ENCODE results near the gene TMEM232.

Gene TMEM232

DNA sequence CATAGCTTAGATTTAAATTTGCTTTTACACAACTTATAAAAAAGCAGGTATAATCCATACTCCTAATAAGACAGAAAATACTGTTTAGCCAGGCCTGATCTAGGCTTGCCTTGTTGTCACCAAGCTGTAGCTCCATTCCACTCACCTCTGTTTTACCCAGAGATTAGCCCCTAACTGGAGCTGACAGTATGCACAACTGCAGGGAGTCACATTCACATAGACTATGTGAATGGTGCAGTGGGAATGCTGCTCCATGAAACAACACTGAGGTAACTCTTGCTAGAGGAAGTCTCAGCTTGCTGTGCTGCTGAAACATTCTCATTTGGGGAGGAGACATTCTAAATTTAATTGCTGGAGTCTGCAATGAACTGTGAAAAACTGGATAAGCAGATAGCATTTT, 209.1 kb downstream of the TMEM232 start:
- DNase-seq (ENCODE audit: low read depth) = no peak

DNA sequence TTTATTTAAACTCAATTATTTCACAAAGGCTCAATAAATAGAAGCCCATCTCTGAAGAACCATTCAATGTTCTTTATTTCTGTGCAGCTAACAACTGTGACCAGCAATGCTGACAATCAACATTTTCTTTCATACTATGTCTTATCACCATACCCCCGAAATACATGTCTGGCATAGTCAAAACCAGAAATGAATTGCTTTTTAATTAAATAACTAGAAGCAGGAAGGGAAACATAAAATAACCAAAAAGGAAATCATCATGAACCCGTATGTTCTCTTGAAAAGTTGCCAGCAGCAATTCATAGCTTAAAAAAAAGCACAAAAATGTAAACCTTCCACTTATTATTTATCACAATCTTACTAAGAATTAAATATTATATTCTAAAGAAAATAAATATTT, 212.4 kb downstream of the TMEM232 start:
- DNase-seq (ENCODE audit: low read depth) = no peak

DNA sequence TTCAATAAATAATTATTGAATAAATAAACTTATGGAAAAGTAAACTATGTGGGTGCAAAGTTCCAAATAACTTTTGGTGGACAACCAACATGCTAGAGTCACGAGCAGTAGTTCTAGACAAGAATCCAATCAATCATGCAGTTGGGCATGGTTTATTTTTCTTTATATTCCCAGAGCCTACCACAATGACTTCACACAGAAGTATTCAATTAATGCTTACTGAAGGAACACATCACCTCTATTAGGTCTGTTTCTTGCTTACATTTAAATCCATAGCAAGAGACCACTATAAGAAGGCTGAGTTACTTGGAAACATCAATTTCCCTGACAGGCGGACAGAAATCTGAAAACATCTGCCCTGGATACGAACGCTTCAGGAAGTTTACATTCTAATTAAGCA, 214.2 kb downstream of the TMEM232 start:
- no peak for DNase-seq (ENCODE audit: low read depth)

DNA sequence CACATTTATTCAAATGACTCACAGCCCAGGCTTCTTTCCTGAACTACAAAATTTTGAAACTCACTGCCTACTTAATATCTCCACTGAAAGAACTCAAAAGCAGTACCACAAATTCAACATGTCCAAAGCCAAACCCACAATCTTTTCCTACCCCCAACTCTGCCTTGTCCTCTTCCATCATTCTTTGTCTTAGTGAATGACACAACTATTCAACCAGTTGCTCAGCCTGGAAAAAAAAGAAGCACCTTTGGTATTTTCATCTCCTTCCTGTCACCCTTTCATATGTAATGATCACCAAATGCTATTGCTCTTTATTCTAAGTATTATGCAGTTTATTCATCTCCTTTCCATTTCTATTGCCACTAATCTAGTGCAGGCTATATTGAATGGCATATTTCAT, 216.3 kb downstream of the TMEM232 start:
- no peak for DNase-seq (ENCODE audit: low read depth)

DNA sequence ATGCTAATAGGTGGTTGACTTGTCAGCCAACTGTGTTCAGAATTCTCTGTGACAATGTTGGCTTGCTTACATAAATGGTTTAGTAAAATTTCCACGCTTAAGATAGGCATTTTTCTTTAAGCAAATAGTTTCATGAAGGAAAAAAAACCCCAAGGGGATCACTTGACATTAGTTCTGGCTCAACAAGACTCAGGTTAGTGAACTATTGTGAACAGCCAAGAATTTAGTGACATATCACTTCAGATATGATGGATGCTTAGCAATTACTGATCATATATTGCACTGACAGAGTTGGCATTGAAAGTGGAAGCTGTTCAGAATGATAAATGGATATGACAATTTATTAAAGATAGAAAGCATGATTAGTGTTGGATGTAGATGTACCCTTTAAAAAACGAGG, 218.5 kb downstream of the TMEM232 start:
- no peak for DNase-seq (ENCODE audit: low read depth)

DNA sequence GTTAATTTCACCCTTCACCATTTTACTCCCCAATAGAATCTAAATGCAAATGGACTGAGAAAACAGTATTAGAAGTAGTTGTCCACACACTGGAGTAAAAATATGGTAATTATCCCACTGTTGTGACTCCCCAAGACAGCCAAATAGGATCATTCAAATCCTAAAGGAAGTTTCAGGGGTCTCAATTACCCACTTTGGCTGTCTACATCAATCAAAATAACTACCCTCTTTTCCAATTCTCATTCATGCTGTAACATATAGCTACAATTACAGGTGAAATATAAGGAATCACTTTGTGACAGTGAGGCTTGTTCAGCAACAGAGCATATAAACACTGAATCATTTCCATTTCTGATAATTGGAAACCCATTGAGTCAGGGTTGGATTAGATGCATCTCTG, 220.1 kb downstream of the TMEM232 start:
- no peak for DNase-seq (ENCODE audit: low read depth)

DNA sequence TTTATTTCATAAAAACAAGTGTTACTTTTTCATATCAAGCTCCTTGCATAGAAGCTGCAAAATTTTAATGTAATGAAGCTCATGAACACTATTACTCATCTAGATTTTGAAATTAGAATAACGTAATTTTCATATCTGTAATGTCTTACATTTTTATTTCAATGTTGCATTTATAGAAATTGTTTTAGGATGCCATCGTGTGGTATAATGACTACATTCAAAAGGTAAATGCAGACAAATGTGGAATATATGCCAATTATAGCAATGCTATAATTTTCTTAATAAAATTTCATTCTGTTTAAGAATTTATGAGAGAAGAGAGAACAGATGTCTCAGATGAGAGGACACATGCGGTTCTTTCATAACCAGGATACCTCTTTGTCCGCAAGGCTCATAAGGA, 230.2 kb downstream of the TMEM232 start:
- DNase-seq (ENCODE audit: low read depth) = no peak

DNA sequence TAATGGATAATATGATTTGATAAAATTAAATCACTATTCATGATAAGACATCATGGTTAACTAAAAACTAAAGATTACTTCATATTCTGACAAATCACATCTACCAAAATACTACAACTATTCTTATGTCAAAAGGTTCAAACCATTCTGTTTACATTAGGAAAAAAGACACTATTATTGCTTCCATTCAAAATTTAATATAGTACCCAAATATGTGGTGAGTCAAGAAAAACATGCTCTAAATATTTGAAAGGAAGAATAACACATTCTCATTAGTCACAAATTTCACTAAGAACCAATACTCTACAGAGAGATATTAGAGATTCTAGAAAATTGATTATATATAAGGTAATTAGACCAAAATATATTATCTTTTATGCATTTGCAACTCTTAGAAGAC, 234.0 kb downstream of the TMEM232 start:
- DNase-seq (ENCODE audit: low read depth) = no peak

DNA sequence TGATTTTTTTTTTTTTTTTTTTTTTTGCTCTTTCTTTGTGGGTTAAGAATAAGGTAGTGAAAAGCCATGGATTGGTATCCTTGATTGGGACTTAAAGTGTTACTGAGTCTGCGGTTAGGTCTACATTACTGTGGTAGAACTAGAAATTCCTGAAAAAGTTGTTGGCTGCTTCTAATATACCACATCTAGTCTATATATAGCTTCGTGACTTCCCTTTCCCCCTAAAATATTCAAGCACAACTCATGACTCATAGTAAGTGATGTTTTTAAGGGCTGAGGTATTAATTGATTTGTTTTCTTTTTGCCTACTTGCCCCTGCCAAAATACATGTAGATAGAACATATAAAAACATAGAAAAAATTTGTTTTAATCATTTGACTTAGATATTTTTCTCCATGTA, 247.6 kb downstream of the TMEM232 start:
- DNase-seq (ENCODE audit: low read depth) = no peak

DNA sequence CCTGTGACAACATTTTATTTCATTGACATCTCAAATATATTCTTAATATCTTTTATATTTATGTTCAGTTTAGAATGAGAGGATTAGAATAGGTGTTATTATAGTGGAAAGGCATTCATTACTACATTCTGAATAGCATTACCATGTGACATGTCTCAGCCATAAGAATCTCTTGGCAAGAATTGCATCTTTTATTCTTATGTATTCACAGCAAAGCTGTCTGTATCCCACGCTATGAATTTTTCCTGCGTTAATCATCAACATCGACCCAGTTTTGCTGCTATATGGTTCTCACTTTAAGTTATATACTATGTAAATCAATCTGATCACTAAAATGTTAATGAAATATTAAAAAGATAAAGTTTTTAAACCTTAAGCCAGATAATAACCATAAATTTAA, 248.6 kb downstream of the TMEM232 start:
- DNase-seq (ENCODE audit: low read depth) = no peak

DNA sequence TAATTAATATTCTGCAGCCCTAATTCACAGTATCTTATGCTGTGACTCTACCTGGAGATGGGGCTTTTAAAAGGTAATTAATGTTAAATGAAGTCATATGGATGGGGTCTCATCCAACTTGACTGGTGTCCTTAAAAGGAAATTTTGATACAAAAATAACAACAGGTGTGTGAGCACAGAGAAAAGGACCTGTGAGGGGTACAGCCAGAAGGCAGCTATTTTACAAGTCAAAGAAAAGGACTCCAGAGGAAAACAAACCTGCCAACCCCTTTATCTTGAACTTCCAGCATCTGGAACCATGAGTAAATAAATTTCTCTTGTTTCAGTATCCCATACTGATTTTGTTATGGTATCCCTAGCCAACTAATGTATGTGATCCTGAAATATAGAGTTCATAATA, 250.3 kb downstream of the TMEM232 start:
- DNase-seq (ENCODE audit: low read depth) = no peak

DNA sequence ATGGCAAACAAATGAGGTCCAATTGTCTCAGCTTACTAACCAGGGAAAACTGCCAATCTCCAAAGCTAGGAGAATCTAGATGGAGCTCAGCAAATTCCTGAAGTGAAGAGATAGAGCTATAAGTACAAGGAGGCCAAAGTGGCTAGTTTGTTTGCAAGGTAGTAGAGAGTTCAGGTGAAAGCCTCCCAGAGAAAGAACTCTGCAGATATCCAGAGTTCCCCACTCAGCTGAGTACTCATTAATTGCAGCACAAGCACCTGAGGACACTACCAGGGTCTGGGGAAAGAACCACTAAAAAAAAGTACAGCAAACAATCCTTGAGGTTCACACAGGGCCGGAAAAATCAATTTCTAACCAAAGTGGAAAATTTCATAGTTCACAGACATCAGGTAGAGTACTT, 250.9 kb downstream of the TMEM232 start:
- DNase-seq (ENCODE audit: low read depth) = no peak

DNA sequence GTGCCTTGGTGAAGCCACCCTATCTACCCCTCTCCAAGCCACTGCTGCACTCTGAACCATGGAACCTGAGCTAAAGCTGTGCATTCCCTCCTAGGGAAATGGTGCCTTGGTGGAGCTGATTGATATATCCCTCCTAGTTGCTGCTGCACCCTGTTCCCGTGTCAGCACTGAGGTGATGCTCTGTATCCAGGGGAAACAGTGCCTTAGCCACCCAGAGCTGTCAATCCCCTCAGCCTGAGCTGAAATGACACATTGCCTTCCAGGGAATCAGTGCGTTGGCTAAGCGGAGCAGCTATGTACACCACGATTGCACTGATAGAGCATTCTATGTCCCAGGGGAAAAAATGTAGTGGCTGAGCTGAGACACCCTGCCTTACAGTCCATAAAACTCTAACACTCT, 257.0 kb downstream of the TMEM232 start:
- no peak for DNase-seq (ENCODE audit: low read depth)

DNA sequence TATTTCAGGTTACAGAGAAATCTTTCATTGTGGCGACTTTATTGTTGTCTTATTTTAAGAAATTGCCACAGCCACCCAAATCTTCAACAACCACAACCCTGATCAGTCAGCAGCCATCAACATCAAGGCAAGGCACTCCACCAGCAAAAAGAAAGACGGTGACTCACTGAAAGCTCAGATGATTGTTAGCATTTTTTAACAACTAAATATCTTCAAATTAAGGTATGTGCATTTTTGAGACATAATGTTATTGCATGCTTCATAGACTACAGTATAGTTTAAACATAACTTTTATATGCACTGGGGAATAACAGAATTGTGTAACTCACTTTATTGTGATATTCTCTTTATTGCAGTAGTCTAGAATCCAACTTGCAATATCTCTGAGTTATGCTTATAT, 263.4 kb downstream of the TMEM232 start:
- DNase-seq (ENCODE audit: low read depth) = no peak

DNA sequence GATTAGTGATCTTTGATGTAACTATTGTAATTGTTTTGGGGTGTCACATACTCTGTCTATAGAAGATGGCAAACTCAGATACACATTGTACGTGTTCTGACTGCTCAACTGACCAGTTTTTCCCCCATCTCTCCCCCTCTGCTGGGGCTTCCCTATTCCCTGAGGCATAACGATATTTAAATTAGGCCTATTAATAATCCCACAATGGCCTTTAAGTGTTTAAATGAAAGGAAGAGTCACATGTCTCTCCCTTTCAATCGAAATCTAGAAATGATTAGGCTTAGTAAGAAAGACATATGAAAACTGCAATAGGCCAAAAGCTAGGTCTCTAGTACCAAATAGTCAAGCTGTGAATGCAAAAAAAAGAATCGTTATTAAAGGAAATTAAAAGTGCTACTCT, 265.6 kb downstream of the TMEM232 start:
- DNase-seq (ENCODE audit: low read depth) = no peak

DNA sequence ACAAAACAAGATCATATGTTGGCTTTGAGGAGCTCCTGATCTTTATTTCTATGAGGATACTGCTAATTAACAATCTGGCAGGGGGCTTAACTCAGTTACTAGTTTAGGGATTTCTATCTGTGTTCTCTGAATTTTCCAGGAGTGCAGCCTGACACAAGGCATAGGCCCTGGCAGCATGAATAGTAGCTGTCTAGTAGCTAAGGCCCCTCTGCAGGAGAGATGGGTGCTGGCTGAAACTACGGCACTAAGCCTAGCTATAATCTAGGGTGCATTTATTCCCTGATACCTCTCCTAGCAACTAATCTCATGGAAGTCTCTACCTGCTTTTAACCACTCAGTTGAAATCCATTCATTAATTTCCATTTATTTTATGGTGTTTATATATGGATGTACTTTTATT, 268.2 kb downstream of the TMEM232 start:
- no peak for DNase-seq (ENCODE audit: low read depth)

DNA sequence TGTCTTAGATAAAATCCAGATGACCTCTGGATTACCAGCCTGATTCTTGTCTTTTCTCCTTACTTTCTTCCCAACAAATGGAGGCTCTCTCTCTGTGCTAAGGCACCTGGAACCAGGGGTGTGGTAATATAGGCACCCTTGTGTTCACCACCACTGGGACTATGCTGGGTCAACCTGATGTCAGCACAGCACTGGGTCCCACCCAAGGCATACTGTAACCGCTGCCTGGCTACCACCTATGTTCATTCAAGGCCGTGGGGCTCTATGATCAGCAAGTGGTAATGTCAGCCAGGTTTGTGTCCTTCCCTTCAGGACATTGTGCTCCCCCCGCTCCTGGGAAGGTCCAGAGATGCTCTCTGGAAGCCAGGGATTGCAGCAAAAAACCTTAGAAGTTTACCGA, 283.6 kb downstream of the TMEM232 start:
- DNase-seq (ENCODE audit: low read depth) = no peak

DNA sequence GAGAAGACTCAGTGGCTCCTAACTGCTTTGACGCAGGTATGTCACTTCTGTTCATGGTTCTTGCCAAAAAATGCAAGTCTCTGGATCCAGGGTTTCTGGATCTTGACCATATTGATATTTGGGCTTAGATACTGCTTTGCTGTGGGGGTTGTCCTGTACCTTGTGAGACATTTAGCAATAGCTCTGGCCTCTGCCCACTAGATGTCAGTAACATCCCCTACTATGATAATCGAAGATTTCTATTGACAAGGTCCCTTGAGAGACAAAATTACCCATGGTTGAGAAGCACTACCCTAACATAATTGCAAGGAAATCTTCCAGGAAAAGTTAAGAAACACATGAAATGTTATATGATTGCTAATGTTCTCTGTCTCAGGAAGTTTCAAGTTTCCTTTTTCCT, 285.4 kb downstream of the TMEM232 start:
- DNase-seq (ENCODE audit: low read depth) = no peak

DNA sequence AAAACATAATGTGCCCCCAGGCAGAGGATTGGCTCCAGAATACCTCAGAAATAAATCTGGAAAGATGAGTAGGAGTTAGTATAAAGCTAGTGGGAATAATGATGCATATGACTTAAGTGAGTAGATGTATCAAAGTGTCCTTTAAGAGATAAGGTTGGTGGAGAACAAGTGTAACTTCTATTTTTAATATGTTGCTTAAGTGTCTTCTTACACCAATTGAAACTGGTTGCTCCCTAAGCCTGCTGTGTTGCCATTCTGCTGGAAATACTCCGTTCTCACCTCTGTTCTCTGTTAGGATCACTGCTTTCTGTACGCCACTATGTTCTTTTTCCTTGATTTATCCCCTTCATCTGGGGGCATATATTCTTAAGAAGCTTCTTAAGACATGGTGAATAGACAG, 286.4 kb downstream of the TMEM232 start:
- DNase-seq (ENCODE audit: low read depth) = no peak

DNA sequence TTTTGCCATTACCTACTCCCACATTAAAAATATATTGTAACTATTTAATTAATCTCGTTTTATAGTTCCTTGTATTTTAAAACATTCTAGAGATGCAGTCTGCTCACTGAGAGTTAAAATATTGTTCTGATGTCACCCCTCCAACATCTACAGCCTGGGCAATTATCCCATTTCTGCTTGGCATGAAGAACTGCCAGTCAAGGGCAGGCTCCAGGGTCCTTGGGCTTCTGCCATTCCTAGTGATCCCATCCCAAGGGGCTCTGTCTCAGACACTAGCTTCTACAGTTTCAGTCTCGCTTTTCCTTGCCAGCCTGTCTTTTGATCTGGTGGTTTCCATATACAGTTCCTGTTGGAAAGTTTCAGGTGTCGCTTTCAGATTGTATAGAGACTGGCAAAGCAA, 287.2 kb downstream of the TMEM232 start:
- no peak for DNase-seq (ENCODE audit: low read depth)

DNA sequence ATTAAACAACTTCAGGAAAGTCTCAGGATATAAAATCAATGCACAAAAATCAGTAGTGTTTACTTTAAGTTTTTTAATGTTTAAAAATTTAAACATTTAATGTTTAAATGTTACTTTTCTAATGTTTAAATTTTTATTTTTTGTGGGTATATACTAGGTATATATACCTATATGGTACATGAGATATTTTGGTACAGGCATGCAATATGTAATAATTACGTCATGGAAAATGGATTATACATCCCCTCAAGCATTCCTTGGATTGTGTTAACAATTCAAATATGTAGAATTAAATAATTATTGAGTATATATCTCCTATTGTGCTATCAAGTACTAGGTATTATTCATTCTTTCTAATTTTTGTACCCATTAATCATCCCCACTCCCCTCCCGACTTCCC, 291.3 kb downstream of the TMEM232 start:
- DNase-seq (ENCODE audit: low read depth) = no peak

DNA sequence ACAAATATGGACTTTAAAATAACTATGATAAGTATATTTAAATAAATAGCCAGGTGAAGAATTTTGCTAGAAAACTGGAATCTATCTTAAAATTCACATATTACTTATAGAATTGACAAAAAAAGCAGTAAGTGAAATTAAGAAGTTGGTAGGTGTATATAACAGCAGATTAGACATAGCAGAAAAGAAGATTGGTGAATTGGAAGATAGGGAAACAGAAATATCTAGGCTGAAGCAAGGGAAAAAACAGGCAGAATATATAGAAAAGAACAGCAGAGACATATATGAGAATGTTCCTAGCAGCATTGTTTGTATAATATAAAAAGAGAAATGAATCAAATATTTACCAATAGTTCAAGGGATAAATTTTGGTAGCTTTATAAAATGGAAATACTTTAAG, 294.9 kb downstream of the TMEM232 start:
- no peak for DNase-seq (ENCODE audit: low read depth)

DNA sequence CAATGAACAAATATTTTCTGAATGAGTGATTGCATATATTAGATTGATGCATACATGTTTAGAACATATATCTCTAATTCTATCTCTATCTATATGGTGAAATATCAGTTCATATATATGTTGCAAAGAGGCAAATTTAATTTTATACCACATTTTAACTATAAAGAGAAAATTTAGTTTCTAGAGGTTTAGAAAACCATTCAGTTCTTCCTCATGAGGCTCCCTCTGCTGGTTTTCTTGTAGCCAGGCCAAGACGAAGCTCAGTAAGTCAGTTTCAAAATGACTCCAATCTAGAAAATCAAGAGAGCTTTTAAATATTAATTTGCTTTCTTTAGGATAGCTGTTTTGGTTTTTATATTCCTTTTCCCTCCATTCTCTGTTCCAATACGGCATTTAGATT, 312.1 kb downstream of the TMEM232 start:
- no peak for DNase-seq (ENCODE audit: low read depth)

DNA sequence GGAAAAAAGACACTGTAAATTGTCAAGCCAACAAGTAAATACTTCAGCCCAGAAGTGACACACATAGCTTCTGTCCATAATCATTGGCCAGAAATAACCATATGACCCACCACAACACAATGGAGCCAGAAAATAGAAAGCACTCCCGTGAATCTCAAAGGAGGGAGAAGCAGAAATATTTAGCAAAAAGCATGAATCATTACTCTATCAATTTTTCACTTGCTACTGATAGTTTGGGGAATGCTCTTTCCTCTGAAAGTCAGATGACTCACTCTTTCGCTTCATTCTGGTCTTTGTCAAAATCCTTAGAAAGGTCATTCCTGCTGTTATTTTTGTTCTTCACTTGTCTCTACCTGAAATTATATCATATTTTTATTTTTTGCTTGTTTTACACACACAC, 312.6 kb downstream of the TMEM232 start:
- DNase-seq (ENCODE audit: low read depth) = no peak

DNA sequence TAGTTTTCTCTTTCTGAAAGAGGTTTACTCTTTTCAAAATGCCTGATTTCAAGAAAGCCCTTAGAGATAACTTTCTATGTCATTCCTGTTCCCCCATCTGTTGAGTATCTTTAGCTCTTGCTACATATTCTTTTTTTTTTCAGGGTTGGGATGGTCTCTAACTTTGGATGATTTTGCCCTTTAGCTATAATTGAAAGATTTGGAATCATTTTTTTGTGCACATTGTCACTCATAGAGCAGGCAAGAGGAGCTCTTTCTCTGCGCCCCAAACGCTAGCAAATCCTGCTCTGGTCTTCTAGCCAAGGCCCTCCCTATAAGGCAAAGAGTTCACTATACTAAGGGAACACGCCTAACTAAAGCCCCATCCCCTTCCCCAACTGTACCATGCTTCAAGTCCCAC, 316.9 kb downstream of the TMEM232 start:
- DNase-seq (ENCODE audit: low read depth) = no peak

DNA sequence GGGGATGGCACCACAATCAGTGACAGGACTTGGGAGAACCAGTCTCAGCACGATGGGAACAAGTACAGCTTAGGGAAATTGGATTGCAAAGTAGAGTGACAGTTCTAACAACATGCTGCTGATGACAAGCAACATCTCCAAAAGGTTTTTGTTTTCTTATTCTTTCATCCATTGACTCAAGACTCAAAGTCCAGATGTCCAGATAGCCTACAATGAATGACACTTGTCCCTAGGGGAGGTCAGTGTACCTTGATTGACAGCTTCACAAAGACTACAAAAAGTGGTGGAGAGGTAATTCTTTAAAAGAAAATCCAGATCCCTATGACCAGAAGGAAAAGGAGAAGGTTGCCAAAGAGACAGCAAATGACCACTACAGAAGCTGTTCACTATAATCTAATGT, 323.9 kb downstream of the TMEM232 start:
- no peak for DNase-seq (ENCODE audit: low read depth)
